ENCODE measurements around the gene MCAM.

The MCAM gene

GRCh38 chr11:119303227-119303718 is 13.7 kb downstream of the MCAM start:
- no peak for DNase-seq
- Histone ChIP-seq H3K36me3 (replicated peaks) (peaks cover 33% of the 10 kb centered on the region), H3K27me3 (replicated peaks) (no peaks in the 10 kb centered on the region), H3K27ac (no peak overlapping the region), H3K4me3 (ENCODE audit: low read depth, low read length) (no peak overlapping the region)
- in situ Hi-C loops (cut with HindIII; ENCODE audit: low pct_ligation_motif_present, low sequenced_read_pairs), result no loop called here
- TF ChIP-seq, protein P1, sequence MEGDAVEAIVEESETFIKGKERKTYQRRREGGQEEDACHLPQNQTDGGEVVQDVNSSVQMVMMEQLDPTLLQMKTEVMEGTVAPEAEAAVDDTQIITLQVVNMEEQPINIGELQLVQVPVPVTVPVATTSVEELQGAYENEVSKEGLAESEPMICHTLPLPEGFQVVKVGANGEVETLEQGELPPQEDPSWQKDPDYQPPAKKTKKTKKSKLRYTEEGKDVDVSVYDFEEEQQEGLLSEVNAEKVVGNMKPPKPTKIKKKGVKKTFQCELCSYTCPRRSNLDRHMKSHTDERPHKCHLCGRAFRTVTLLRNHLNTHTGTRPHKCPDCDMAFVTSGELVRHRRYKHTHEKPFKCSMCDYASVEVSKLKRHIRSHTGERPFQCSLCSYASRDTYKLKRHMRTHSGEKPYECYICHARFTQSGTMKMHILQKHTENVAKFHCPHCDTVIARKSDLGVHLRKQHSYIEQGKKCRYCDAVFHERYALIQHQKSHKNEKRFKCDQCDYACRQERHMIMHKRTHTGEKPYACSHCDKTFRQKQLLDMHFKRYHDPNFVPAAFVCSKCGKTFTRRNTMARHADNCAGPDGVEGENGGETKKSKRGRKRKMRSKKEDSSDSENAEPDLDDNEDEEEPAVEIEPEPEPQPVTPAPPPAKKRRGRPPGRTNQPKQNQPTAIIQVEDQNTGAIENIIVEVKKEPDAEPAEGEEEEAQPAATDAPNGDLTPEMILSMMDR (IDR thresholded peaks at IDR 0.05; ENCODE audit: low read depth, low read length, missing control alignments), result no peak

DNA sequence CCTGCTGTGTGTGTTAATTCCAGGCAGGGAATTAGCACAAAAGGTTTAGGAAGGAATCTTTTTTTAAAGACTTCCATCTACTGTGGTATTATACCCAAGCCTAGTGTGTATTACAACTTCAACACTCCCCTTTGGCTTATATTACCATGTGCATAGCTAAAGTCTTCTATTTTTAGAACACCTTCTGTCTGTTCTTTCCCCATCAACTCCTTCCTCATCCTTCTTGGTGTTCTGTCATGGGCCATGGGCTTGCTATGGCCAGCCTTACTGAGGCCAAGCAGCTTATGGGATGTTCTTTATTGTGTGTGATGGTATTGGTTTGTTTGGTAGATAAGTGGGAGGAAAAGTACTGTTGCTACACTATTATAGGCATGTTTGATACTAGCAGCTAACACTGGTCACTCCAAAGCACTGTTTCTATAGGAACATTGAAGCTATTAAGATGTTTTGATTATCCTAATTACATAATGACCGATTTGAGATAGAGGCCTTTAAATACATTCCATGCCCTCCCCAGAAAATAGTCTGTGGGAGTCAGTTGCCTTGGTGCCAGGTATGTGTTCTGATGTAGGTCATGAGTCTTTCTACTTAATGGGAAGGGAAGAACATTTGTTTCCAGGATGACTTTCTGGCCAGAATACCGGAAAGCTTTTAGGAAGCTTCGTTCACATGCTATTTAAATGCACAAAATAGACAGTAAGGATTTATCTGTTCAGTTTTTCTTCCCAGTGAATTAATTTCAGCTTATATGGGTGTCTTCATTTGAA is 16.5 kb downstream of the MCAM start:
- H3K36me3 ChIP-seq (replicated peaks), result peaks cover 45% of the 10 kb centered on the region
- no peaks in the 10 kb centered on the region for H3K27me3 ChIP-seq (replicated peaks)
- H3K27ac ChIP-seq, result no peak overlapping the region
- H3K4me3 ChIP-seq (ENCODE audit: low read depth, low read length), result no peak overlapping the region
- TF ChIP-seq, protein P1 (IDR thresholded peaks at IDR 0.05; ENCODE audit: low read depth, low read length, missing control alignments), result no peak
- in situ Hi-C loops (cut with HindIII; ENCODE audit: low pct_ligation_motif_present, low sequenced_read_pairs), result no loop called here
- DNase-seq, result no peak

DNA sequence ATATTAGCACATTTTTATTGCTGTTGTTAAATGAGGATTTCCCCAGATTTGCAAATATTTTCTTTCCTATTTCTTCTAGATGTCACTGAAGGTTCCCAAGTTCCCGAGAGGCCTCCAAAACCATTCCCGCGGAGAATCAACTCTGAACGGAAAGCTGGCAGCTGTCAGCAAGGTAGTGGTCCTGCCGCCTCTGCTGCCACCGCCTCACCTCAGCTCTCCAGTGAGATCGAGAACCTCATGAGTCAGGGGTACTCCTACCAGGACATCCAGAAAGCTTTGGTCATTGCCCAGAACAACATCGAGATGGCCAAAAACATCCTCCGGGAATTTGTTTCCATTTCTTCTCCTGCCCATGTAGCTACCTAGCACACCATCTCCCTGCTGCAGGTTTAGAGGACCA is 17.5 kb downstream of the MCAM start:
- no peak overlapping the region for H3K27ac ChIP-seq
- DNase-seq, result no peak
- H3K4me3 ChIP-seq (ENCODE audit: low read depth, low read length), result no peak overlapping the region
- peaks cover 45% of the 10 kb centered on the region for H3K36me3 ChIP-seq (replicated peaks)
- in situ Hi-C loops (cut with HindIII; ENCODE audit: low pct_ligation_motif_present, low sequenced_read_pairs), result no loop called here
- TF ChIP-seq, protein P1 (IDR thresholded peaks at IDR 0.05; ENCODE audit: low read depth, low read length, missing control alignments), result no peak
- H3K27me3 ChIP-seq (replicated peaks), result no peaks in the 10 kb centered on the region

- in situ Hi-C loops (cut with HindIII; ENCODE audit: low pct_ligation_motif_present, low sequenced_read_pairs), result no loop called here
- Histone ChIP-seq H3K27me3 (replicated peaks) (no peaks in the 10 kb centered on the region), H3K36me3 (replicated peaks) (peaks cover 42% of the 10 kb centered on the region), H3K4me3 (ENCODE audit: low read depth, low read length) (no peak overlapping the region), H3K27ac (no peak overlapping the region)
- TF ChIP-seq, protein P1 (IDR thresholded peaks at IDR 0.05; ENCODE audit: low read depth, low read length, missing control alignments), result no peak
- DNase-seq, result no peak
Observed at GRCh38 chr11:119298726-119299125, 18.2 kb downstream of the MCAM start.

DNA sequence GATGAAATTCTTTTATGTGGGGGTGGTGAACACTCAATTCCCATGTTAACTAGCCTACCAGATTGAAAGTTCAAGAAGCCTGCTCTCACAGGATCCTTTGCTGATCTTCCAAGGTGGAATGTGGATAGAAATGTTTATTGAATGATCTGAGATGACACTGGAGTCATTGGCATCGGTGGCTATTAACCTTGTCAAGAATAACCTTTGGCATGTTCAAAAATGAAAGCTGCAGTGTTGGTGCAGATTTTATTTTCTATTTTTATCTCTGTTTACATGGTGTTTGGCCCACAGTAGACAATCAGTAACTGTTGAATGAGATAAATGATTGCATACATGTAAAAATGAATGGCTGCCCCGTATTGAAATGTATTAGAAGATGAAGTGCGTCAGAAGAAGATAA is 19.0 kb downstream of the MCAM start:
- no peak overlapping the region for H3K4me3 ChIP-seq (ENCODE audit: low read depth, low read length)
- H3K36me3 ChIP-seq (replicated peaks), result peaks cover 38% of the 10 kb centered on the region
- TF ChIP-seq, protein P1 (IDR thresholded peaks at IDR 0.05; ENCODE audit: low read depth, low read length, missing control alignments), result no peak
- DNase-seq, result no peak
- no peaks in the 10 kb centered on the region for H3K27me3 ChIP-seq (replicated peaks)
- H3K27ac ChIP-seq, result no peak overlapping the region
- in situ Hi-C loops (cut with HindIII; ENCODE audit: low pct_ligation_motif_present, low sequenced_read_pairs), result no loop called here

DNA sequence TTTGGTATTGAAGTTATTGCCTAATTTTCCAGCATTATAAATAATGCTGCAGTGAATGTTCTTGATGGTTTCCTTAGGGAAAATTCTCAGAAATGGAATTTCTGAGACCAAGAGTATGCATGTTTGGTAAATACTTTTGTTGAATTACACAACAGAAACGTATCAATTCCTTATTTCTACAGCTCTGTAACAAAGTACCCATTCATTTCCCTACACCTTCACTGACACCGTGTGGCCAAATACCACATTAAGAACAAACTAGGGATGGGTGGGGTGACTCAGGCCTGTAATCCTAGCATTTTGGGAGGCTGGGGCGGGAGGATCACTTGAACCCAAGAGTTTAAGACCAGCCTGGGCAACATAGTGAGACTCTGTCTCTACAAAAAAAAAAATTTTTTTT is 21.8 kb downstream of the MCAM start:
- TF ChIP-seq, protein P1 (IDR thresholded peaks at IDR 0.05; ENCODE audit: low read depth, low read length, missing control alignments), result peak; percentile 17
- peaks cover 37% of the 10 kb centered on the region for H3K36me3 ChIP-seq (replicated peaks)
- no peaks in the 10 kb centered on the region for H3K27me3 ChIP-seq (replicated peaks)
- in situ Hi-C loops (cut with HindIII; ENCODE audit: low pct_ligation_motif_present, low sequenced_read_pairs), result no loop called here
- no peak overlapping the region for H3K27ac ChIP-seq
- DNase-seq, result no peak
- no peak overlapping the region for H3K4me3 ChIP-seq (ENCODE audit: low read depth, low read length)
